Skin of body (tissue), 2 donors: Measurements from ENCODE around the gene MCAT. TPM values are rescaled to one million over a fixed set of nuclear protein-coding genes. Genes with fewer than 3 reads are reported as not detected.
"Not testable (repeated sequence)": the region's sequence is repeated elsewhere in the genome, so short reads cannot be mapped to it uniquely, and the experiment has no call there.

Experiments used
- DNase-seq: peaks from one replicate; lab custom pipeline; 2025; lab: John Stamatoyannopoulos, UW
- total RNA-seq: library from RNA; depleted of rRNA; stranded (reverse); fragments of >200 nt; gene quantifications from one replicate; pipeline ENCODE4 v1.2.3, GENCODE V29; 2014

Gene MCAT
- total RNA-seq, 1 donor from 2014 or later, result 8.7 TPM

DNA sequence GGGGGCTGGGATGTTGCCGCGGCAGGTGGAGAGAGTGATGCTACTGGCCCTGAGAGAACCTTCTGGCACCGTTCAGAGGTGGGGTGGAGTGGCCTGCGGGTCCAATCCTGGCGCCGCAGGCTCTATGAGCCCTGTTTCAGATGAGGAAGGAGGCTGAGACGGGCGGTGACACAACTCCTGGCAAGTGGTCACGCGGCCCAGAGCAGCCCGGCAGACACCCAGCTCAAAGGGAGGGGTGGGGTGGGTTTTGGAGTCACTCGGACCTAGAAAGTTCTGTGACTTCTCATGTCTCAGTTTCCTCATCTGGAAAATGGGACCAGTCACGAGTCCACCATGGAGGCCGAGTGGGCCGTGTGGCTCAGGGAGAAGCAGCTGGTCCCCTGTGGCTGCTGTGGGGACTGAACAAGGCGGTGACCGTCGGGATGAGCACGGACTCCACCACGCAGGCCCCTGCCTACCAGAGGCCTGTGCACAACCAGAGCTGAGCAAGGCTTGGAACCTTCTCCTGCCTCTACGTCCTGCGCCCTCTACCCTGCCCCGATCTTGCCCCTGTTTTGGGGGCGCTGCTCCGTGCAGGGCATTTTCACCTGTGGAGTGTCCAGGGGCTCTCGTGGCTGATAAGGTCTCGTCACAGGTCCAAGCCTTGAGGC lies 11.8 kb upstream of the MCAT start:
- no peak for DNase-seq

DNA sequence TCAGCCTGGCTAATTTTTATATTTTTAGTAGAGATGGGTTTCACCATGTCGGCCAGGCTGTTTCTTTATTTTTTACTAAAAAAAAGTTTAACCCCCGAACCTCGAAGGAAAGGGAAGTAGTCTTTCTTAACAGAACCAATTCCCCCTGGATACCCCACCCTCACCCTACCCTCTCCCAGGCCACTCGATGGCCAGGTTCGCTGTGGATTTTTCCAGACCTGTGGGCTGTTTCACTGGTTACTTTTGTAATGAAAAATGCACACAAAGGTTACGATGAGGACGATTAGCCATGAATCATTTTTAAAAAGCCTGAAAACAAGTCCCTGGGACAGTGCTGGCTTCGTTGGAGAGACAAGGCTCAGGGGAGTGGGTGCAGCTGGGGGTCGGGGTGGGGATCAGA lies 10.7 kb upstream of the MCAT start:
- DNase-seq, result no peak

DNA sequence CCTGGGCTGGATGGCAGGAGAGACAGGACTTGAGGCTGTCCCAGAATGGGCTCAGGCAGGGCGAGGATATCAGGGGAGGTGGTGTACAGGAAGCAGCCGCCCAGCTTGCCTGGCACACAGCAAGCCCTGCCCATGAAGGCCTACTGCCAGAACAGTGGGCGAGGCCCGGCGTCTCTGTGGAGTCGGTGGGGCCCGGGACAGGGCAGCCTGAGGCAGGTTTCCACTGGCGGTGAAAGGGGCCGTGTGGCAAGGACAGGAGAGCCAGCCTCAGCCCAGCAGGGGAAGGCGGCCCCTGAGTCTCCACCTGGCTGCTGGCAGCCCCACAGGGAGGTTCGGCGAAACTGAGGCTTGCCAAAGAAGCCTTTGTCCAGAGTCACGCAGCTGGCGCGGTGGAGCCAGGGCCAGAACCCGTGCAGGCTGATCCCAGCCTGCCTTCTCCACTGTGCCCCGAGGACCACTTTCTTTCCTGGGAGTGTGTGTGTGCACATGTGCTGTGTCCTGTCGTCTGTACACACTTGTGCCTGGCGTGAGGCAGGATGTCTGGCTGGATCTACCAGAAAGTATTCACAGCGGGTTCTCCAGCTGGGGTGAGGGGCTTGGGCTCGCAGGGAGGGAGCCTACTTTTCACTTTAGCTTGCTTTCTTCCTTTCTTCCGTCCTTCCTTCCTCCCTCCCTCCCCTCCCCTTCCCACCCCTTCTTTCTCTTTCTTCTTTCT lies 9.3 kb upstream of the MCAT start:
- DNase-seq, result peak; percentile 24

DNA sequence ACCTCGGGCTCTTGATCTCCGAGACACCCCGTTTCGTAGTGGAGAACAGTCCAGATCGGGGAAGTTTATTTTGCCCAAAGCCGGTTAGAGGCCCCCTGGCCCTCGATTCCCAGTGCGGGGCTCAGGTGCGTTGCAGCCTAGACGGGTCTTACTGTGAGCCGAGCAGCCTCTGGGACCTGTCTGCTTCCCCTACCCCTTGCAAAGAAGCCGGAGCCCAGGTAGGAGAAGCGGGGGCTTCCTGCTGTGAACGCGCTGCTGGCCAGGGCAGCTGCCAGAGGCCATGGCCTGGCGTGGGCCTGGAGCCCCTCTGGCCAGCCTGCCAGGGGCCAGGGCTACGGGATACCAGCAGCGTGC lies 8.8 kb upstream of the MCAT start:
- no peak for DNase-seq

DNA sequence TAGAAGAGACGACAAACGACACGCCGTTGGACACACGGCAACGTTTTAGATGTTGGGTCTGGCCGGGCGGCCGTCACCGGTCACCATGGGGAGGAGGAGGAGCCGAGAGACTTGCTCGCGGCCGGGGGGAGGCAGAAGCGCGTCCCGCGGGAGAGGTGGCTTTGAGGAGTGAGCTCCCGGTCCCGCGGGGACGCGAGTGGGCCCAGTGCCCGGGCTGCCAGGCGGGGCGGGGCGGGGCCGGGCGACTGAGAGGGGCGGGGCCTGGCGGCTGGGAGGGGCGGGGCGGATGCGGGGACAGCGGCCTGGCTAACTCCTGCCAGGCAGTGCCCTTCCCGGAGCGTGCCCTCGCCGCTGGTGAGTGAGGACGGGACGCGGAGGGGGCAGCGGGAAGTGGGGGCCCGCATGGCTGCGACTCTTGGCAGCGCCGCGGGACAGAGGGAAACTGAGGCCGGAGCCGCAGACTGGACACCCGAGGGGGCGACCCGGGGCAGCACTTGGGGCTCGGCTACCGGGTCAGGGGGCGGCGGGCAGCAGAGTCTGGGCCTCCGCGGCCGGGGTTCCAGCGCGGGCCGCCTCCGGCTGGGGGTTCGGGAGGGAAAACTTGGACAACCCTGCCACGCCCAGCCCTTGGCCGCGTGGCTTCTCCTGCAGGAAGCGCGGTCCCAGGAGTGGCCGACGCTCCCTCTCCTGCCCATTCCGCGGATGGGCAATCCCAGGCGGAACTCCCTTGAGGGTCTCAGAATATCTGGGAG lies 8.2 kb upstream of the MCAT start, which contains the start of gene TSPO:
TSS of gene TSPO (plus strand) at position 309 of the 752 bp plus-strand sequence. CDS start 7,680 bp downstream, outside the sequence.
- peak; percentile 19 for DNase-seq

DNA sequence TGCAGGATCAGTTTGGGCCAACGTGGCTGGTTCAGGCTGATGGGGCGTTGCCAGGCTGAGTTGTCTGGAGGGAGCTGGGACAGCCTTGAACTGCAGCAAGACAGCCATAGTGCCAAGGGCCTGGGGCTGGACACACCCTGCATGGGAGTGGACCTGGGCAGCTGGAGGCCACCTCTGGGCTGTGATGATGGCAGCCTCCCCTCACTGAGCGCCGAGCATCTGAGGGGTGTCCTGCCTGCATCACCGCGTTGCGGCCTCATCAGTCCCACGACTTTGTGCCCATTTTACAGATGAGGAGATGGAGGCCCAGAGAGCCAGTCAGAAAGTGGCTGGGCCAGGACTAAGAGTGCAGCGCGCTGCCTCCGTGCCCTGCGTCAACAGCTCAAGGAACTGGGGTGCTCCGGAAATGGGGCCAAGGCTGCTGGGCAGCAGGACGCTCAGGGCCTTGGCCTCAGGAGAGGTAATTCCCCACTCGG lies 7.6 kb upstream of the MCAT start:
- no peak for DNase-seq

DNA sequence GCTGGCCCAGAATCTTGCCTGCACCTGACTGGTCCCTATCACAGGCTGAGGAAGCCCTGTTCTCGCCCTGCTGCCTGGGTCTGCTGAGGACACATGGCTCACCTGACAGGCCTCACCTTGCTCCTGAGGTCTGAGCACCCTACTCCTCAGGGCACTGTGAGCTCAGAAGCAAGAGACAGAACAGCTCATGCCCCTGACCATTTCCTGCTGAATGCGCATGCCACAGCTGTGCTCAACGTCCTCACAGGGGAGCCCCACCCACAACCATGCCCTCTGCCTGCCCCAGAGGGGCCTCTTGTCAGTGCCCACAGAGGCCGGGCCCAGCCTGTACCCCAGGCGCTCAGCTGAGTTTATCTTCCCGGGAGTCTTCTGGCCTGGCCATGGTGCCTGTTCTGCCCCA lies 5.4 kb upstream of the MCAT start:
- no peak for DNase-seq

DNA sequence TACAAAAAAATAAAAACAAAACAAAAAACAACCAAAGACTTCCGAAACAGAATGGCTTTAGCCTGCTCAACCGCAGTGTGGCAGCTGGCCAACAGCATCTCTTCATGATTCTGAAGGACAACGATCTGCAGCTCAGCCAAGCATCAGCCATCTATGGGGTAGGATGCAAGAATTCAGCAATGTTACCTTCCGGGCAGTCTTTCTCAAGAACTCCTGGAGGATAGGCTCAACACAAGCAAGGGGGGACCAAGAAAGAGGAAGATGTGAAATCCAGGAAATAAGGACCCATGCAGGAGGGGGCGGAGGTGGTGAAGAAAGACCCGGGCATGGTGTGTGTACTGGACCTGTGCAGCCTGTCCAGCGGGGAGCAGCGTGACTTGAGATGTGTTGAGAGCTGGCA lies 4.6 kb upstream of the MCAT start:
- no peak for DNase-seq

DNA sequence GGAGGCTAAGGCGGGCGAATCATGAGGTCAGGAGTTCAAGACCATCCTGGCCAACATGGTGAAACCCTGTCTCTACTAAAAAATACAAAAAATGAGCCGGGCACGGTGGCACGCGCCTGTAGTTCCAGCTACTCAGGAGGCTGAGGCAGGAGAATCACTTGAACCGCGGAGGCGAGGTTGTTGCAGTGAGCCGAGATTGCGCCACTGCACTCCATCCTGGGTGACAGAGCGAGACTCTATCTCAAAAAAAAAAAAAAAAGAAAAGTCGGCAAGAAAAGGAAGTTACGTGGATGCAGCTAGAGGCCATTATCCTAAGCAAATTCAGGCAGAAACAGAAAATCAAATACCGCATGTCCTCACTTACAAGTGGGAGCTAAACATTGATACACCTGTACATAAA lies 3.1 kb upstream of the MCAT start:
- DNase-seq, result not testable (repeated sequence)

DNA sequence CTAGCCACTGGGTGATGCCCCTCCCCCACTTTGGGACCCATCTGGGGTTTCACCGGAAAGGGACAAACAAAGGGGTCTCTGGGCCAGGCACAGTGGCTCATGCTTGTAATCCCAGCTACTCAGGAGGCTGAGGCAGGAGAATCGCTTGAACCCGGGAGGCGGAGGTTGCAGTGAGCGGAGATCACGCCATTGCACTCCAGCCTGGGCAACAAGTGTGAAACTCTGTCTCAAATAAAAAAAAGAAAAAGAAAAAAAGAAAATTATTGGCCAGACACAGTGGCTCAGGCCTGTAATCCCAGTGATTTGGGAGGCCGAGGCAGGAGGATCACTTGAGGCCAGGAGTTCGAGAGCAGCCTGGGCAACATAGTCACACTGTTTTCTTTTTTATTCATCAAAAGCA lies 2.2 kb upstream of the MCAT start:
- not testable (repeated sequence) for DNase-seq

DNA sequence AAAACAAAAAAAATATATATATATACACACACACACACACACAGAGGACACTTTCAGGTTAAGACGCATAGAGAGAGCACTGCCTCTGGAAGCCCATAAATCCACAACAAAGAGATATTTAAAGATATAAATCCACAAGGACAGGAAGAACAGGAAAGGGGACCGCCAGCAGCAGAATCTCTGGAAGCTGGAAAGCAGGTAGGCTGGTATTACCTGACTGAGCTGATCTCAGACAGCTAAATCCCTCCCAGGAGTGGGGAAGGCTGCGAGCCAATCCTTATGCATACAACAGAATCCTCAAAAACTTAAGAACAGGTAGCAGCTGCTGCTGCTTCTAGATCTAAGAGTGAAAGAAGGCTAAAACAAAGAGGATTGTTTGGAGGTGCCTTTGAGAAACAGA lies 1.8 kb upstream of the MCAT start:
- peak; percentile 62 for DNase-seq

DNA sequence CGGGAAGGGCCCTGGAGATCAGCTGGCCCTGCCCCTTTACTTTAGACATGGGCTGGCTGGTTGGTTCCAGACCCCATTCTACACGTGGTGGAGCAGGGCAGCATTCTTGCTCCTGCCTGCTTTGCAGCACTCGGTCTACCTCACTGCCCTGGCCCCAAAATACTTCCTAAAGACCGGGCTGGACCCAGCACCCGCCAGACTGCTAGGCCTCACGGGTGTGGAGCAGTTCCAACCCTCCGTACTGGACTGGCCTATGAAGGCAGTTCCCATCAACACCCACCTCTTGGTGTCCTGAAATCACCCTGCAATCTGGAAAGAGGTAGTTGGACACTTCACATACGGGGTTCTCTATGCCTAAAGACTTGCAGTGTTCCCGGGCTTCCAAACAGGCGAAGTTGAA lies 6.4 kb downstream of the MCAT start:
- no peak for DNase-seq

DNA sequence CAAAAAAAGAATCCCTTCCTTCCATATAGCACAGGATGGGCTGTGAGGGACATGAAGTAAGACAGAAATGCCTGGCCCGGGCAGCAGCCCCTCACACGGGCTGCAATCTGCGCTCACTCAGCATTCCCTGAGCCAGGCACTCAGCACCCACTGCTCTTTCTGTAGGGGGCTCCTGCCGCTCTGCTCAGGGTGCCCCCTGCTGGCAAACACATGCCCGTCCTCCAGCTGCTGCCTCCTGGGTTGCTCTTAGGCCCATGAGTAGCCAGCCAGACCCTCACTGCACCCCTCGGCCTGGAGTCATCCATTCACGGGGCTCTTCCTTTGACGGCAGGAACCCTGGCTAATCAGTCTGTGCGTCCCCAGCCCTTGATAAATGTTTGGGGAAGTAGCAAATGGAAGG lies 6.9 kb downstream of the MCAT start:
- DNase-seq, result no peak

DNA sequence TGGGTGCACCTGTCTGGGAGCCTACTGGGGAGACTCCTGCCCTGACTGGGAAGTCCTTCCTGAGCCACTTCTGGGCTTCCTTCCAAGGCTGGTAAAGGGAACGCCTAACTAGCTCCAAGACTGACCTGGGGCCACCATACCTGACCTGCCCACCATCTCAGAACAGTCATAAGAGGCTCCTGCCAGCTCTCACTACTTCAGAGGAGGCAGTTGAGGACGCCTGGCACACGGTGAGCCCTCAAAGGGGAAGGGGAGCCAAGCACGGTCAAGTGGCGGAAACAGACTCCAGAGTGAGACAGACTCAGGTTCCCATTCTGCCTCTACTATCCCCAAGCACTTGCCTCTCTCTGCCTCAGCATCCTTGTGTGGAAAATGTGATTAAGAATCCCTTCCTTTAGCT lies 7.6 kb downstream of the MCAT start:
- no peak for DNase-seq

DNA sequence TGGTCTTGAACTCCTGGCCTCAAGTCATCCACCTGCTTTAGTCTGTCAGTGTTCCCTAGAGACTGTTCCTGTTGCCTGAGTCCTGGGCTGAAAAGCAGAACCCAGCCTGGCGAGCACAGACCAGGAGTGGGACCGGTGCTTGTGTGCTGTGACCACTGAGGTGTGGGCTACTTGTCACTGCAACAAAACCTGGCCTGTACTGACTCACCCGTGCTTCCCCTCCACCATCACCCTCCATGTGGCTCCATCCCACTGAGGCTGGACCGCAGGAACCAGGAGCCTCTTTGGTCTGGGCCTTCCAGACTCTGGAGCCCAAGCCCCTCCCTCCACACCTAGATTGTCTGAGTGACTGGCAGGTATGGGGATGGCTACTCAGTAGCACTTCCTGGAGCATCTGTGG lies 8.6 kb downstream of the MCAT start:
- DNase-seq, result no peak

DNA sequence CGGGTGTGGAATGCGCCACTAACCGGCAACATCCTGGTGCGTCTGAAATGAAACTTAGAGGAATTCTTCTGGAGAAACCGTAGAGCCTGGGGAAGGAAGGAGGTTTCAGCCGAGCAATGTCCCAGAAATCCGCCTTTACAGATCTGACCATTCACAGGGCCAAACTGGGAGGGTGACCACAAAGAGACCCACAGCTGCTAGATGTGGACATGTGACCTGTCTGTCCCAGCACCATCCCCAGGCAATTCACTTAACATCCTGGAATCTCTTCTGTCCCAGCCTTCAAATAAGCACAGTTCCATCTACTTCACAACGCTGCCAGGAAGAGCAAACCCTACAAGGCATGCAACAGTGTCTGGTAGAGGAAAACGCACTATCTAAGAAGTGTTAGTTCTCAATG lies 9.8 kb downstream of the MCAT start:
- DNase-seq, result no peak

DNA sequence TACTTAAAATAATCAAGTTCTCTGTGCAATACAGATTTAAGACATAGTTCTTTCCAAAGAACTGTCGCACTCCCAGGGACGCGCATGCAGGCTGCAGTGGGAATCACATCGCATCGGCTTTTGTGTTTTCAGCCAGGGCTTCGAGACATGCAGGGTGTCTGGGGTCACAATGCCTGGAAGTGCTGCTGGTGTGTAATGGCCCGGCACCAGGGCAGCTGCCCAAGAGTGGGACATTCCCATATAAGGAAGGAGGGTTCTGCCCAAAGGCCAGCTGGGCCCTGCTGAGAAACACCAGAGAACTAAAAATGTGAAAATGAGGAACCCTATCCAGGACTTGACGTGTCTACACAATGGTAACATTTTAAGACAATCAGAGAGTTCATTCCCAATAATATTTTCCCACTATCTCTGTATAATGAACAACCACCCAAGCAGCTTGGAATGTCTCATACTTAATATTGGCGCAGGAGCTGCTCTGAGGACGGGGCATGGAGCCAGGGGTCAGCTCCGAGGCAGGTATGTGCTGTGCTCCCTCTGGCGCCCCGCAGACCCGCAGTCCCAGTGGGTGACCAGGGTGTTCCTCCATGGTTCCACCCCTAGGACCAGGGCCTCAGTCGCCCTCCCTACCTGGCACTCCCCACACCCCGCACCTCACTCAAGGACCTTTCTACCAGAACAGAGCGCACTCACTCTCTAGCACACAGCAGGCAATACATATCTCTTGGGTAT lies 11.3 kb downstream of the MCAT start:
- no peak for DNase-seq

DNA sequence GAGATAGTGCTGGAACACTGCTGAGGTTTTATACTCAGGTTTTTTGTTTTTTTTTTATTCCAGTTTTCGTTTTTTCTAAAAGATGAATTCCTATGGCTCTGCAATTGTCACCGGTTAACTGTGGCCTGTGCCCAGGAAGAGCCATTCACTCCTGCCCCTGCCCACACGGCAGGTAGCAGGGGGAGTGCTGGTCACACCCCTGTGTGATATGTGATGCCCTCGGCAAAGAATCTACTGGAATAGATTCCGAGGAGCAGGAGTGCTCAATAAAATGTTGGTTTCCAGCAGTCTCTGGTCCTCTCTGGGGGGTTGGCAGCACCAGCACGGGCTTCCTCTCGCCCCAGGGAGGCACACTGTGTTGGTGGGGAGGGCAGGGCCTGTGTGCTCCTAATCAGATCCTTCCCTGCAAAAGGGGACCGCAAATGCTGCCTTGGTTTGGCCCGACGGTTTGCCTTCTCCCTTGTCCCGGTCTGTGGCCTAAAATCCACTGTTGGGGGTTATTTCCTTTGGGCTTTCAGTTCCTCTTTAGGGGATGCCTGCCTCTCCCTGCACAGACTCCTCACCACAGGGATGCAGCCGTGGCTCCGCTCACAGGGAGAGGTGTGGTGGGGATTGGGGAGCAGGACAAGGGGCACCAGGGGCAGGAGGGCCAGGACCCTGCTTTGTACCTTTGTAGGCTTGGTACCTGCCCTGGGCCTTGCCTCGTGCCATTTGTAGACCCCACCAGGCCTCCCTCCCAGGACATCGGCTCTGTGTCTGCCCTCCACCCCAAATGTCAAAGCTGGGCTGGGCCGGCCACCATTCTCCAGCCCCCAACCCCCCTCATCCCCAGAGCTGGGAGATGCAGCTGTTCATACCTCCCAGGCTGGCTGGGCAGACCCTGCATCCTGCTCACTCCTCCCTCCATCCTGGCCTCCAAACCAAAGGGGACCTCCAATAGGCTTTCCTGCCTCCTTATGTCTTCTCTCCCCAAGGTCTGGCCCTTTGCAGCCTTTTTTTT lies 13.5 kb downstream of the MCAT start:
- no peak for DNase-seq

DNA sequence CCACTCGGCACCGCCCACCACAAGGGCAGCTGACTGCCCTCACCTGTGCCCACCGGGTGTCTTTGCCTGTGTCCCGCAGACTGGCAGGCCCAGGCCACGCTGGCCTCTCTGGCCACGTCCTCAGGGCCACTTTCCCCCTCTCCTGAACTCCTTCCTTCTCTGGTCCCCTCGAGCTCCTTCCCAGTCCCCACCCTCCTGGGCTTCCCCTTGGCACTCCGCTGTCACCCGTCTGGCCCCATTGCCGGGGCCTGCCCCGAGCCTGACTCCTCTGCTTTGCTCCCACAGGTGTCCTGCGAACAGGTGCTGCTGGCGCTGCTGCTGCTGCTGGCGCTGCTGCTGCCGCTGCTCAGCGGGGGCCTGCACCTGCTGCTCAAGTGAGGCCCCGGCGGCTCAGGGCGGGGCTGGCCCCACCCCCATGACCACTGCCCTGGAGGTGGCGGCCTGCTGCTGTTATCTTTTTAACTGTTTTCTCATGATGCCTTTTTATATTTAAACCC lies 14.2 kb downstream of the MCAT start:
- no peak for DNase-seq

DNA sequence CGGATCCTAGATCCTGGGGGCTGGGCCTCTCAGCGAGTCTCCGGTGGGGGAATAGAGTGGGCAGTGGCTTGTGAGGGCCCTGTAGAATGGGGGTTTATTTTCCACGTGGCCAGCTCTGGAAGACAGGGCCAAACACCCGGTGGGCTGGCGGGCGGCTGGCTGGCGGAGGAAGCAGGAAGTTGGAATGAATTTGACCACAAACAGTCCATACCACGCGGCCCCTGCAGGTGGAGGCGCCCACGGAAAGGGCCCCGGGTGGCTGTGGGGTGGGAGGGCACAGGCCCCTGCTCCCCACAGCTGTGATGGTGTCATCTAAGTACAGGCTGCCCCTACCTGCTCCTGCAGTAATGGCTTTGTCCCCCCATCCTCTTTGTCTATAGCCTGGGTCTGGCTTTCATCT lies 15.1 kb downstream of the MCAT start:
- DNase-seq, result no peak
